ENCODE measurements around the gene SORCS1. TPM values are rescaled to one million over a fixed set of nuclear protein-coding genes. Genes with fewer than 3 reads are reported as not detected.

Gene SORCS1
- total and polyA plus RNA-seq, 4 donors = 1.4 to 3.8 TPM; not detected in 2

GRCh38 chr10:107002068-107002467 lies 162.4 kb downstream of the SORCS1 start:
- intact Hi-C loops (cut with DNase I) = no loop called here
- ATAC-seq (ENCODE audit: low FRiP score) = no peak
- WGBS, 2 donors = 78 to 86% methylated on average over 3 of the region's 3 CpGs

DNA sequence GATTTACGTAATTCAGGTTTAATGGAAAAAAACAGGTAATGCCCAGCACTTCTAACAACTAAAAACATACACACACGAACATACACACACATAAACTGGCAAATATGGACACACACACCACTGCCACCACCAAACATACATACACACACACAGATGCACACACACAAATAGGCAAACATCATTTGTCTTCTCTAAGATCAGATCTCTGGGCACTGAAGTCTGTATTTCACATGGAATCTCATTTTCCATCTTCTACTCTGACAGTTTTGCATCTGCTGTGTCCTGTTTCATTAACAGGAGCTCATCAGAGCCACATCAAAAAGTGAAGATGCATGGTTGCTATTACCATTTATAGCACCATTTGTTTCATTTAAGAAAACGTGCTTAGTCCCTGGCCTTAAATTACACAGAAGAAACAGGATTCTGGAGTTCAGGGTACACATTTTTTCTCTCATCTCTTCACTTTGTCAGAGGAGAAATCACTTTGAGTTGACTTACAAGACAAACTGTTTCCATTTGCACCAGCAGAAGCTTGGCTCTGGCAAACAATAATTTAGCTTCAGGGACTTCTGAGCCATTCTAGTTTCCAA lies 165.3 kb downstream of the SORCS1 start:
- no peak for DNase-seq
- Histone ChIP-seq H3K4me3 (ENCODE audit: low read length in 2 of 2) (no peak overlapping the region), H3K4me1 (ENCODE audit: control insufficient read depth in 1 of 2, insufficient read depth in 2 of 2, low read length in 2 of 2) (no peaks in the 10 kb centered on the region), H3K36me3 (ENCODE audit: control insufficient read depth in 1 of 2, insufficient read depth in 2 of 2, low read length in 1 of 2) (no peaks in the 10 kb centered on the region), H3K27me3 (ENCODE audit: control insufficient read depth in 1 of 2, insufficient read depth in 2 of 2, low read length in 1 of 2) (no peaks in the 10 kb centered on the region), H3K9me3 (ENCODE audit: control insufficient read depth, low read length) (no peaks in the 10 kb centered on the region), H3K27ac (ENCODE audit: low read depth in 1 of 2, low read length in 2 of 2) (no peak overlapping the region)
- ATAC-seq (ENCODE audit: low FRiP score) = no peak
- WGBS, 2 donors = 43 to 57% methylated on average over 3 of the region's 3 CpGs
- intact Hi-C loops (cut with DNase I) = no loop called here

More at GRCh38 chr10:107002068-107002467, 162.4 kb downstream of the SORCS1 start:
- no peaks in the 10 kb centered on the region for H3K27me3 ChIP-seq (ENCODE audit: control insufficient read depth in 1 of 2, insufficient read depth in 2 of 2, low read length in 1 of 2)
- no peaks in the 10 kb centered on the region for H3K9me3 ChIP-seq (ENCODE audit: control insufficient read depth, low read length)
- no peaks in the 10 kb centered on the region for H3K36me3 ChIP-seq (ENCODE audit: control insufficient read depth in 1 of 2, insufficient read depth in 2 of 2, low read length in 1 of 2)
- no peak for DNase-seq
- no peak overlapping the region for H3K27ac ChIP-seq (ENCODE audit: low read depth in 1 of 2, low read length in 2 of 2)
- H3K4me1 ChIP-seq (ENCODE audit: control insufficient read depth in 1 of 2, insufficient read depth in 2 of 2, low read length in 2 of 2) = no peaks in the 10 kb centered on the region
- H3K4me3 ChIP-seq (ENCODE audit: low read length in 2 of 2) = no peak overlapping the region

DNA sequence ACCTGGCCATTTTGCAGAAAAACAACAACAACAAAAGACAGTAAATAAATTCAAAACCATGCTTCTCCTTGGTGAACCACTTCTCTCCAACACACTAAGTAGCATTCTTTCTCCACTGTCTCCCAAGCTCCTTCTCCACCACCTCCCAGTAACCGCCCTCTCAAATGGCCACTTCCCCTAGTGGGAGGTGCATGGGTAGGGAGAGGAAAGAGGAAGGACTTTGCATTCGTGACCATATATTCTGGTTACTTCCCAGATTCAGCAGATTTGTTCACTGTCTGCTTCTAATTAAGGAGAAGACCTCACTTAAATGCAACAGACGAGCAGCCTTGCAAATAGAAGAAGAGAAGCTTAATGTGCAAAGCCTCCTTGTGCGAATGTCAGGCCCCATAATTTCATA lies 166.8 kb downstream of the SORCS1 start:
- DNase-seq (peak in 1 of 2 donors; percentile 65), ATAC-seq (ENCODE audit: low FRiP score) (no peak)
- Histone ChIP-seq H3K36me3 (ENCODE audit: control insufficient read depth in 1 of 2, insufficient read depth in 2 of 2, low read length in 1 of 2) (no peaks in the 10 kb centered on the region), H3K9me3 (ENCODE audit: control insufficient read depth, low read length) (peaks cover 2% of the 10 kb centered on the region), H3K27ac (ENCODE audit: low read depth in 1 of 2, low read length in 2 of 2) (no peak overlapping the region), H3K4me3 (ENCODE audit: low read length in 2 of 2) (no peak overlapping the region), H3K4me1 (ENCODE audit: control insufficient read depth in 1 of 2, insufficient read depth in 2 of 2, low read length in 2 of 2) (no peaks in the 10 kb centered on the region), H3K27me3 (ENCODE audit: control insufficient read depth in 1 of 2, insufficient read depth in 2 of 2, low read length in 1 of 2) (no peaks in the 10 kb centered on the region)
- WGBS, 2 donors = 55 to 67% methylated on average over 4 of the region's 4 CpGs
- intact Hi-C loops (cut with DNase I) = no loop called here

DNA sequence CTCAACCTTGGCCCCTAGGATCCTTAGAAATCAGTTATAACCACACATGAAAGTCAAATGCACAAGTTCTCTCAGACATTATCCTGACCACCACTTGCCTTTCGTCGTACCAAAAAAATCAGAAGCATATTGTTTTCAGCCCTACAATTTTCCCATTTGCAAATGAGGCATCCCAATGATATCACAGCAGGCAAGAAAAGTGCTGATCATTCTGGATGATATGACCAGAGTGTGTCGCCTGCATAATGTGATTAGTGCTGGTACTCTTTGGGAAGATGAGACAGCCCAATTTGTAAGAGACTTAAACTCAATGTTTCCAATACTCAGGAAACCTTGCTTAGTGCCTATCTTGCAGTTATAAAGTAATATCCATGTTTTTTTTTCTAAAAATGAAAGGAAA lies 168.0 kb downstream of the SORCS1 start:
- WGBS, 2 donors = 79 to 90% methylated on average over 3 of the region's 3 CpGs
- H3K27ac ChIP-seq (ENCODE audit: low read depth in 1 of 2, low read length in 2 of 2) = no peak overlapping the region
- intact Hi-C loops (cut with DNase I) = no loop called here

GRCh38 chr10:106992055-106992454 lies 172.5 kb downstream of the SORCS1 start:
- WGBS, 2 donors = 51 to 73% methylated on average over 4 of the region's 4 CpGs
- ATAC-seq (ENCODE audit: low FRiP score) (no peak), DNase-seq (no peak)
- Histone ChIP-seq H3K4me3 (ENCODE audit: low read length in 2 of 2) (no peak overlapping the region), H3K27me3 (ENCODE audit: control insufficient read depth in 1 of 2, insufficient read depth in 2 of 2, low read length in 1 of 2) (peaks cover 0 to 1% of the 10 kb centered on the region in 2 donors), H3K4me1 (ENCODE audit: control insufficient read depth in 1 of 2, insufficient read depth in 2 of 2, low read length in 2 of 2) (no peaks in the 10 kb centered on the region), H3K9me3 (ENCODE audit: control insufficient read depth, low read length) (peaks cover 2% of the 10 kb centered on the region), H3K36me3 (ENCODE audit: control insufficient read depth in 1 of 2, insufficient read depth in 2 of 2, low read length in 1 of 2) (no peaks in the 10 kb centered on the region), H3K27ac (ENCODE audit: low read depth in 1 of 2, low read length in 2 of 2) (no peak overlapping the region)
- intact Hi-C loops (cut with DNase I) = no loop called here

More for the DNA sequence above, 168.0 kb downstream of the SORCS1 start:
- H3K4me1 ChIP-seq (ENCODE audit: control insufficient read depth in 1 of 2, insufficient read depth in 2 of 2, low read length in 2 of 2) = no peaks in the 10 kb centered on the region
- H3K9me3 ChIP-seq (ENCODE audit: control insufficient read depth, low read length) = peaks cover 2% of the 10 kb centered on the region
- no peak overlapping the region for H3K4me3 ChIP-seq (ENCODE audit: low read length in 2 of 2)
- H3K27me3 ChIP-seq (ENCODE audit: control insufficient read depth in 1 of 2, insufficient read depth in 2 of 2, low read length in 1 of 2) = no peaks in the 10 kb centered on the region
- no peak for DNase-seq
- no peak for ATAC-seq (ENCODE audit: low FRiP score)
- H3K36me3 ChIP-seq (ENCODE audit: control insufficient read depth in 1 of 2, insufficient read depth in 2 of 2, low read length in 1 of 2) = no peaks in the 10 kb centered on the region

GRCh38 chr10:106991091-106991490 lies 173.4 kb downstream of the SORCS1 start:
- no peak overlapping the region for H3K4me3 ChIP-seq (ENCODE audit: low read length in 2 of 2)
- ATAC-seq (ENCODE audit: low FRiP score) (no peak), DNase-seq (no peak)
- WGBS, 2 donors = 31 to 45% methylated on average over 4 of the region's 4 CpGs
- intact Hi-C loops (cut with DNase I) = no loop called here
- peaks cover 0 to 1% of the 10 kb centered on the region in 2 donors for H3K27me3 ChIP-seq (ENCODE audit: control insufficient read depth in 1 of 2, insufficient read depth in 2 of 2, low read length in 1 of 2)
- no peaks in the 10 kb centered on the region for H3K36me3 ChIP-seq (ENCODE audit: control insufficient read depth in 1 of 2, insufficient read depth in 2 of 2, low read length in 1 of 2)
- no peaks in the 10 kb centered on the region for H3K4me1 ChIP-seq (ENCODE audit: control insufficient read depth in 1 of 2, insufficient read depth in 2 of 2, low read length in 2 of 2)
- no peak overlapping the region for H3K27ac ChIP-seq (ENCODE audit: low read depth in 1 of 2, low read length in 2 of 2)
- peaks cover 2% of the 10 kb centered on the region for H3K9me3 ChIP-seq (ENCODE audit: control insufficient read depth, low read length)

GRCh38 chr10:106987362-106987761 lies 177.1 kb downstream of the SORCS1 start:
- no peak overlapping the region for H3K27ac ChIP-seq (ENCODE audit: low read depth in 1 of 2, low read length in 2 of 2)
- peaks cover 0 to 1% of the 10 kb centered on the region in 2 donors for H3K27me3 ChIP-seq (ENCODE audit: control insufficient read depth in 1 of 2, insufficient read depth in 2 of 2, low read length in 1 of 2)
- H3K36me3 ChIP-seq (ENCODE audit: control insufficient read depth in 1 of 2, insufficient read depth in 2 of 2, low read length in 1 of 2) = no peaks in the 10 kb centered on the region
- 35 to 45% methylated on average over 5 of the region's 5 CpGs for WGBS, 2 donors
- no peaks in the 10 kb centered on the region for H3K4me1 ChIP-seq (ENCODE audit: control insufficient read depth in 1 of 2, insufficient read depth in 2 of 2, low read length in 2 of 2)
- no peak overlapping the region for H3K4me3 ChIP-seq (ENCODE audit: low read length in 2 of 2)
- DNase-seq = no peak
- H3K9me3 ChIP-seq (ENCODE audit: control insufficient read depth, low read length) = no peaks in the 10 kb centered on the region
- no peak for ATAC-seq (ENCODE audit: low FRiP score)
- intact Hi-C loops (cut with DNase I) = no loop called here

DNA sequence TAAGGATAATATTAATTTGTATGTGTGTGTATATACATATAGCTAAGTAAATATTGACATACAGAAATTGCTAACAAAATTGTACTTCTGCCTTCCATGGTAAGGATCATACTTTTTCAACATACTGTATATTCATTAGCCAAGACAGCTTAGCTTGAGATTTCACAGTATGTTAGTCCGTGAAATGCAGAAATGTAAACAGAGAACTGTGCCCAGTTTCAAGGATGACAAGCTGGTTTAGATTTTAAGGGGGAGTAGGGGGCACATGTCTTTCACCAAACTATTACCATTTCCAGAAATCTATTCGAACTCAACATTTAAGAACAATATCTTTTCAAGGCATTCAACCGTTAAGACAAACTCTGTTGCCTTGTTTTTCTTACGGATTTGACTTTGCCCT lies 182.2 kb downstream of the SORCS1 start:
- H3K4me3 ChIP-seq (ENCODE audit: low read length in 2 of 2) = no peak overlapping the region
- ATAC-seq (ENCODE audit: low FRiP score) (no peak), DNase-seq (no peak)
- H3K27ac ChIP-seq (ENCODE audit: low read depth in 1 of 2, low read length in 2 of 2) = no peak overlapping the region
- H3K4me1 ChIP-seq (ENCODE audit: control insufficient read depth in 1 of 2, insufficient read depth in 2 of 2, low read length in 2 of 2) = no peaks in the 10 kb centered on the region
- H3K9me3 ChIP-seq (ENCODE audit: control insufficient read depth, low read length) = no peaks in the 10 kb centered on the region
- intact Hi-C loops (cut with DNase I) = no loop called here
- peaks cover 0 to 2% of the 10 kb centered on the region in 2 donors for H3K27me3 ChIP-seq (ENCODE audit: control insufficient read depth in 1 of 2, insufficient read depth in 2 of 2, low read length in 1 of 2)
- WGBS, 2 donors = 6 to 14% methylated on average over 4 of the region's 4 CpGs
- no peaks in the 10 kb centered on the region for H3K36me3 ChIP-seq (ENCODE audit: control insufficient read depth in 1 of 2, insufficient read depth in 2 of 2, low read length in 1 of 2)

DNA sequence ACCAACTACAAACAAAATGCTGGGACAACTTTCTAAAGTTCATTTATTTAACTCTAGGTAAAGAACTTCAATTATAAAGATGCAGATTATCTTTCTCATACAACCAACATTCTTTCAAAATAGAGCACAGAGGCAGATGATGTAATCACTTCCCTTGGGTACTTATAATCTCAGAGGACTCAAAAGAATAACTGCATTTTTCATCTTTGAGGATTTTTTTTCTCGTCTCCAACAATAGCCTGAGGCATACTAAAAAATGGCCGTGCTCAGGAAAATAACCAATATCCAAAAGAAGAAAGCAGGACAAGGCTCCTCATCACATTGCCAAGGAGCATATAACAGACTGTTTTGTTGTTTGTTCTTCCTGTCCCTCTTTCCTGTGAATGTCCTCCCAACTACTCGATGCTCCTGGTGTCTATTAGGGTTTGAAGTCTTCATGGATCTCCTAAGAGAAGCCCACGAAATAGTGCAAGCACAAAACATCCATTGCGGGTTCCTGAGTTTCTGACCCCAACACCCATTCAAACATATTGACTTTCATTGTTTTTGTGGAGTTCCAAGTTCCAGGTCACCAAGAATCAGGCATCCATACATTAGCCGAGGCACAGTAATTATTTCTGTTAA lies 182.9 kb downstream of the SORCS1 start:
- no peaks in the 10 kb centered on the region for H3K36me3 ChIP-seq (ENCODE audit: control insufficient read depth in 1 of 2, insufficient read depth in 2 of 2, low read length in 1 of 2)
- ATAC-seq (ENCODE audit: low FRiP score) = no peak
- H3K4me1 ChIP-seq (ENCODE audit: control insufficient read depth in 1 of 2, insufficient read depth in 2 of 2, low read length in 2 of 2) = no peaks in the 10 kb centered on the region
- no peak for DNase-seq
- H3K27me3 ChIP-seq (ENCODE audit: control insufficient read depth in 1 of 2, insufficient read depth in 2 of 2, low read length in 1 of 2) = peaks cover 0 to 2% of the 10 kb centered on the region in 2 donors
- H3K9me3 ChIP-seq (ENCODE audit: control insufficient read depth, low read length) = no peaks in the 10 kb centered on the region
- 15 to 31% methylated on average over 6 of the region's 6 CpGs for WGBS, 2 donors
- no peak overlapping the region for H3K27ac ChIP-seq (ENCODE audit: low read depth in 1 of 2, low read length in 2 of 2)
- intact Hi-C loops (cut with DNase I) = no loop called here
- no peak overlapping the region for H3K4me3 ChIP-seq (ENCODE audit: low read length in 2 of 2)
